GM10266 (cell line): Measurements from ENCODE around the gene AREL1.

Source experiments
- DNase-seq: peaks from one replicate; pipeline ENCODE4 v3.0.0; 2012; ENCODE audit errors: extremely low spot score
- TF ChIP-seq, protein P1 (sequence below): IDR thresholded peaks from 2 replicates; pipeline ENCODE4 v1.5.1; 2012; ENCODE audit warnings: mild to moderate bottlenecking, low read depth; ENCODE audit not compliant: control insufficient read depth, insufficient read depth; ENCODE audit errors: missing control alignments

The AREL1 gene

GRCh38 chr14:74739293-74740030 is 26.6 kb upstream of the AREL1 start:
- TF ChIP-seq, protein P1, sequence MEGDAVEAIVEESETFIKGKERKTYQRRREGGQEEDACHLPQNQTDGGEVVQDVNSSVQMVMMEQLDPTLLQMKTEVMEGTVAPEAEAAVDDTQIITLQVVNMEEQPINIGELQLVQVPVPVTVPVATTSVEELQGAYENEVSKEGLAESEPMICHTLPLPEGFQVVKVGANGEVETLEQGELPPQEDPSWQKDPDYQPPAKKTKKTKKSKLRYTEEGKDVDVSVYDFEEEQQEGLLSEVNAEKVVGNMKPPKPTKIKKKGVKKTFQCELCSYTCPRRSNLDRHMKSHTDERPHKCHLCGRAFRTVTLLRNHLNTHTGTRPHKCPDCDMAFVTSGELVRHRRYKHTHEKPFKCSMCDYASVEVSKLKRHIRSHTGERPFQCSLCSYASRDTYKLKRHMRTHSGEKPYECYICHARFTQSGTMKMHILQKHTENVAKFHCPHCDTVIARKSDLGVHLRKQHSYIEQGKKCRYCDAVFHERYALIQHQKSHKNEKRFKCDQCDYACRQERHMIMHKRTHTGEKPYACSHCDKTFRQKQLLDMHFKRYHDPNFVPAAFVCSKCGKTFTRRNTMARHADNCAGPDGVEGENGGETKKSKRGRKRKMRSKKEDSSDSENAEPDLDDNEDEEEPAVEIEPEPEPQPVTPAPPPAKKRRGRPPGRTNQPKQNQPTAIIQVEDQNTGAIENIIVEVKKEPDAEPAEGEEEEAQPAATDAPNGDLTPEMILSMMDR, result no peak
- no peak for DNase-seq

GRCh38 chr14:74737753-74738325 is 25.0 kb upstream of the AREL1 start:
- TF ChIP-seq, protein P1, result no peak
- DNase-seq, result no peak

DNA sequence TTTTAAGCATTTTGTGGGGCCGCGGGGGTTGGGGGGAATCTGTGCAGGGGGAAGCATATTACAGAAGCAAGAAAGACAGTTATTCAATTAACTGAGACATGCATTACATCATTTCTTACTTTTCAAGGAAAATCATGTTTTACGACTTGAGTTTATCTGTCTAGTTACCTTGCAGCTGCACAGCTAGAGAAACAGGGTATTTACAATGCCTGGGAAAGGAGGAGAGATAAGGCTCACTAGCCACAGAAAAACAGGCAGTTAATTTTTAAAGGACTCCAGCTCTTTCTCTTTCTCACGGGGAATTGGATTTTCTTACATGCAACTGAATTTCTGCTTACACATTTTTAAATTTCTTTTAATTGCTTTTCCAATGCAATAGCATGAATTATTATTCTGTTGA is 22.2 kb upstream of the AREL1 start:
- DNase-seq, result no peak
- TF ChIP-seq, protein P1, result no peak

- no peak for DNase-seq
- TF ChIP-seq, protein P1, result no peak
These were observed 20.3 kb upstream of the AREL1 start for GRCh38 chr14:74733221-74733620.

- TF ChIP-seq, protein P1, result no peak
- no peak for DNase-seq
These were observed 19.5 kb upstream of the AREL1 start for GRCh38 chr14:74732387-74732786.

DNA sequence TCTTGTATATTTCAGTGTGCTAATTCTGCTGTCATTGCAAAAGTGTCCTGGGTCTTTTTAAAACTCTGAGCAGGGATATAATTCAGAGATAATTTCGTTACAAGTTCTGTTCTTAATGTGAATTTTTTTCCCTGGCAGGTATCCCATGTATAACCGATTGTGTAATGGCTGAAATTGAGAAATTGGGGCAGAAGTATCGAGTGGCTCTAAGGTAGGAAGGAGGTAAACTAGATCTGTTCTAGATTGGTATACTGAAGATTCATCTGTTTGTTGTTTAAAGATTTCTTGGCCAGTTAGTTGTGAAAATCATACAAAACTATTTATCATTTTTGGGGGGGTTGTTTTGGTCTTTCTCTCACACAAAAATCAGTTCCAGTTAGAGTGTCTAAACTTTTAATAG is 10.3 kb upstream of the AREL1 start:
- no peak for DNase-seq

DNA sequence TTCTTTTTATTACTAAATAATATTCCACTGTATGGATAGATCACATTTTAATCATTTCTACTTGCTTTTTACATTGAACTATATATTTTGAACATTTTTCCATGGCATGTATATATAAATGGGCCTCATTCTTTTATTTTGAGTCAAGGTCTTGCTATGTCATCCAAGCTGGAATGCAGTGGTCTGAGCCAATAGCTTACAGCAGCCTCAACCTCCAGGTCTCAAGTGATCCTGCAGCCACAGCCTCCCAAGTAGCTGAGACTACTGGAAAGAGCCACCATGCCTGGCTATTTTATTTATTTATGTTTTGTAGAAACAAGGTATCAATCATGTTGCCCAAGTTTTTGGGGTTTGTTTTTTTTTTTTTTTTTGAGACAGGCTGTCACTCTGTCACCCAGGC is 7.6 kb upstream of the AREL1 start:
- DNase-seq, result no peak
- TF ChIP-seq, protein P1, result no peak

More for the DNA sequence above, 10.3 kb upstream of the AREL1 start:
- TF ChIP-seq, protein P1, result no peak
